ENCODE results near the gene CABCOCO1.

The CABCOCO1 gene

GRCh38 chr10:61780732-61781131, 118.0 kb downstream of the CABCOCO1 start:
- no peak for DNase-seq (ENCODE audit: extremely low read depth, low read depth)
- no peak for TF ChIP-seq CTCF (IDR thresholded peaks at IDR 0.05; ENCODE audit: low read depth, low read length)

GRCh38 chr10:61781969-61782403, 119.3 kb downstream of the CABCOCO1 start:
- TF ChIP-seq CTCF (IDR thresholded peaks at IDR 0.05; ENCODE audit: low read depth, low read length): no peak
- DNase-seq (ENCODE audit: extremely low read depth, low read depth): no peak

GRCh38 chr10:61784354-61785133, 121.8 kb downstream of the CABCOCO1 start:
- no peak for TF ChIP-seq CTCF (IDR thresholded peaks at IDR 0.05; ENCODE audit: low read depth, low read length)
- DNase-seq (ENCODE audit: extremely low read depth, low read depth): no peak

- no peak for TF ChIP-seq CTCF (IDR thresholded peaks at IDR 0.05; ENCODE audit: low read depth, low read length)
- DNase-seq (ENCODE audit: extremely low read depth, low read depth): no peak
Measured at GRCh38 chr10:61785473-61786105, 122.9 kb downstream of the CABCOCO1 start.

GRCh38 chr10:61786728-61787127, 124.0 kb downstream of the CABCOCO1 start:
- TF ChIP-seq CTCF (IDR thresholded peaks at IDR 0.05; ENCODE audit: low read depth, low read length): no peak
- DNase-seq (ENCODE audit: extremely low read depth, low read depth): no peak

GRCh38 chr10:61787170-61787569, 124.4 kb downstream of the CABCOCO1 start:
- no peak for TF ChIP-seq CTCF (IDR thresholded peaks at IDR 0.05; ENCODE audit: low read depth, low read length)
- DNase-seq (ENCODE audit: extremely low read depth, low read depth): no peak

GRCh38 chr10:61789031-61789430, 126.3 kb downstream of the CABCOCO1 start:
- no peak for DNase-seq (ENCODE audit: extremely low read depth, low read depth)
- TF ChIP-seq CTCF (IDR thresholded peaks at IDR 0.05; ENCODE audit: low read depth, low read length): no peak

Measured in AG09319 (cell line).